ENCODE measurements around the gene ARID1B. TPM values are rescaled to one million over a fixed set of nuclear protein-coding genes. Genes with fewer than 3 reads are reported as not detected.

ARID1B gene
- total and polyA plus RNA-seq, 9 of the 15 experiments (the other 6 are each of a cell fraction or from before 2014, with no cell fraction given), result 12.5 to 50.5 (median 25.8) TPM

- TF ChIP-seq HMGXB4 (CRISPR knock-in tag; IDR thresholded peaks at IDR 0.05) (no peak), MYBL2 (IDR thresholded peaks at IDR 0.05; ENCODE audit: low read depth) (no peak), MYBL2 (CRISPR knock-in tag; IDR thresholded peaks at IDR 0.05; ENCODE audit: borderline replicate concordance) (no peak), SMAD2 (IDR thresholded peaks at IDR 0.05; ENCODE audit: low read depth, low read length) (no peak), ATF7 (IDR thresholded peaks at IDR 0.05) (no peak), CREB3 (tag; conservative IDR thresholded peaks at IDR 0.05; ENCODE audit: low read depth) (no peak), KAT2B (IDR thresholded peaks at IDR 0.05; ENCODE audit: low read depth, low read length) (no peak), MTA2 (IDR thresholded peaks at IDR 0.05; ENCODE audit: low read depth) (no peak), PRPF4 (IDR thresholded peaks at IDR 0.05; ENCODE audit: insufficient read depth, low read depth, low read length, poor library complexity, severe bottlenecking) (no peak), PHB2 (IDR thresholded peaks at IDR 0.05; ENCODE audit: low read depth) (no peak), PHF21A (IDR thresholded peaks at IDR 0.05; ENCODE audit: borderline replicate concordance, low read depth) (no peak), TAF1 (IDR thresholded peaks at IDR 0.05; ENCODE audit: control insufficient read depth, extremely low read depth, insufficient read depth, low read length, severe bottlenecking) (peak; percentile 34), AFF4 (CRISPR knock-in tag; IDR thresholded peaks at IDR 0.05) (no peak), RCOR1 (IDR thresholded peaks at IDR 0.05; ENCODE audit: borderline replicate concordance in 1 of 2, low read depth in 2 of 2, low read length in 2 of 2) (peak in 1 of 2 experiments; percentile 68; a peak in 2 of 4 replicates), BRD9 (IDR thresholded peaks at IDR 0.05; ENCODE audit: low read depth, partially characterized antibody) (peak; percentile 35), PTTG1 (tag; IDR thresholded peaks at IDR 0.05; ENCODE audit: low read depth) (no peak), SIN3A (IDR thresholded peaks at IDR 0.05; ENCODE audit: borderline replicate concordance in 2 of 2, control insufficient read depth in 1 of 2, low read depth in 2 of 2, low read length in 2 of 2) (no peak), NR0B1 (IDR thresholded peaks at IDR 0.05; ENCODE audit: partially characterized antibody) (no peak), CXXC5 (CRISPR knock-in tag; IDR thresholded peaks at IDR 0.05) (peak; percentile 28; the same call in 1 of the 2 replicates), TGIF2 (CRISPR knock-in tag; IDR thresholded peaks at IDR 0.05) (no peak)
These were observed 322.9 kb downstream of the ARID1B start (continued) for GRCh38 chr6:157099912-157100593.
